HG03457 (cell line): ENCODE data around the gene REST.

Source experiments
- ATAC-seq: cut with Tn5 transposase; IDR thresholded peaks from one replicate; pipeline ENCODE4 v1.9.1; 2021; ENCODE audit warnings: moderate number of reproducible peaks; ENCODE audit not compliant: unreplicated experiment

Gene REST

DNA sequence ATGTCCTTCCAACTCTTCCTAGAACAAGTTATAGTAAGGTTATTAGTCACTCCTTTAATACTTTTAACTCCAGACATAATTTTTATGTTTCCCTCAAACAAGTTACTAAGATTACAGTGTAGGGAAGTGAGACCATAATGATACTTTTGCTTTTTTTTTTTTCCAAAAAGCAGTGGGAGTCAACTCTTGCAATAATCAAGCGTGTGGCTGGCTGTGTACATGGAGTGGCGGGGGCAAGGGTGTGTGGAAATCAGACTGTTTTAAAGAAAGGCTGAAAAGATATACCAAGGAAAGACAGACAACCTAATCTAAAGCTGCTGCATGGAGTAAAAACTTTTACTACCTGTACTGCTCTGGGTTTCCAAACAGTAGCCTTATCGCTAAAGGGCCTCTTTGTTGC is 65.6 kb downstream of the REST start:
- ATAC-seq: no peak

DNA sequence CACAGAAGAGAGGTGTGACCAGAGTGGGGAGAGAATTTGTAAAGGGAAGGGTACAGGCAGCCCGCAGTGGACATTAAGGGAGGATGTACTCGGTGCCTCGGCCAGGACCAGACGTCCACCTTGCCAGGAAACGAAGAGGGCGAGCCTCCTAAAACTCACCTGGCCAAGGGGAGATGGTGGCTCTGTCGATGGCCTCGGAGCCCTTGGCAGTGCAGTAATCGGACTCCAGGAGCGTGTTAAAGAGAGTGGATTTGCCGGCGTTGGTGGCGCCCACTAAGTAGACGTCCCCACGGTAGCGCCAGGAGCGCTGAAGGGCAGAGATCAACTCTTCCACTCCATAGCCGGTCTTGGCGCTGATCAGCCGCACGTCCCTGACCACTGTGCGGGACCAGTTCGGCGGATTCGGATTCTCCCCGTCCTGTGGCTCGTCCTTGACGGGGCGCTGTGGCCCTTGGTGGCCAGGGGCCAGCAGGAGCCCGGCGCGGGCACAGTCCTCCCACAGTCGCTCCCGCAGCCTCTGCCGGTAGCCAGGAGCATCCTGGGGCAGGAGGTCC is 68.7 kb downstream of the REST start:
- no peak for ATAC-seq

DNA sequence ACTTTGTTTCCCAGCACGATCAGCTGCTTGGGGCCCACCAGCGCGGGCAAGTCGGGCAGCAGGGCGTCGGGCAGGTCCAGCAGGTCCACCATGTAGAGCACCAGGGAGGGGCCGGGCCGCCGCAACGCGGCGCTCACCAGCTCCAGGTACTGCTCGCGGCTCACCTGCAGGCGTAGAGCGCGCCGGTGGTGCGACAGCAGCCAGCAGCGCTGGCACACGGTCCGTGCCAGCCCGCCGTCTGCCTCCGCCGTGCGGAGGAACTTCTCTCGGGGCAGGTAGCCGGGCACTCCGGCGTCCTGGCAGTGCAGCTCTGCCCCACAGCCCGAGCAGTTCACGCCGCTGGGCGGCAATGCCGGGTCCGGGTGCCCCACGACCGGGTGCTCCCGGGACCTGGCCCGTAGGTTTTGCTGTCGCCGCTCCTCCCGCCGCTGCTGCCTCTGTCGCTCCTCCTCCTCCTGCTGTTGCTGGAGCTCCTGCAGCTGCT is 69.2 kb downstream of the REST start:
- ATAC-seq: peak; percentile 17

- ATAC-seq: peak; percentile 79
Observed at GRCh38 chr4:56977321-56978012, 69.8 kb downstream of the REST start, which contains the start of gene NOA1. Gene NOA1, minus strand, starts transcription at chr4:56977606. Its CDS starts 21 bp downstream, at chr4:56977585.

- ATAC-seq: peak; percentile 43
Observed at GRCh38 chr4:56978750-56979303, 71.1 kb downstream of the REST start, which contains the start of gene POLR2B. Gene POLR2B, plus strand, starts transcription at chr4:56978896. Its CDS starts 90 bp downstream, at chr4:56978986.

GRCh38 chr4:56979421-56980072 is 71.8 kb downstream of the REST start:
- no peak for ATAC-seq

DNA sequence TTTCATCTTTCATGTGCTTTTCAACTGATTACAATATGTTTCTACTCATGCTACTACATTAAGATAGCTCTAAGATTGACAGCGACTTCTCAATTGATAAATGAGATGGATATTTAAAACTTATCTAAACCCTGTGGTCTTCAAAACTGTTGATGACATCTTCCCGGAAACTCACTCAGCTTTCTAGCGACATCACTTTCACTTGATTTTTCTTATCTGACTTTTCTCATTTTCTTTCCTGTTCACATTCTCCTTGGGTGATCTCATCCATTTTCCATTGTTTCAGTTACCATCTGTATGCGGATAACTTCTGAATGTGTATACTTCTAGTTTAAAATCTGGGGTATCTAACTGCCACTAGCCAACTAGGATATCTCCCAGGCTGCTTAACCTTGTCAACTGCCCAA is 74.1 kb downstream of the REST start:
- ATAC-seq: no peak

DNA sequence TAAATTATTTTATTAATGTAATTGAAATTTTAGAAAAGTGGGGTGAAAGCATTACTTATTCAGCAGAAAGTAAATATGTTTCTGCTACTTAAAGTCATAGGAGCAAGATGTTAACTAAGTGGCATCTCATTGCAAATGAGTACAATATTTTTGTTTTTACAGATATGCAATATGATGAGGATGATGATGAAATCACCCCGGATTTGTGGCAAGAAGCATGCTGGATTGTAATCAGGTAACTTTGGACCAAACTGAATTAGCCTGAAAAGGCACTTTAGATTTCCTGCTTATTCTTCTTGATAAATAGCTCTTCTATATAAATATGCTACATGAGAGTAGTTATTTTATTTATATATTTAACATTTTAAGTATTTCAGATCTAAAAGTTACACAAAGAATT is 78.5 kb downstream of the REST start:
- ATAC-seq: no peak

DNA sequence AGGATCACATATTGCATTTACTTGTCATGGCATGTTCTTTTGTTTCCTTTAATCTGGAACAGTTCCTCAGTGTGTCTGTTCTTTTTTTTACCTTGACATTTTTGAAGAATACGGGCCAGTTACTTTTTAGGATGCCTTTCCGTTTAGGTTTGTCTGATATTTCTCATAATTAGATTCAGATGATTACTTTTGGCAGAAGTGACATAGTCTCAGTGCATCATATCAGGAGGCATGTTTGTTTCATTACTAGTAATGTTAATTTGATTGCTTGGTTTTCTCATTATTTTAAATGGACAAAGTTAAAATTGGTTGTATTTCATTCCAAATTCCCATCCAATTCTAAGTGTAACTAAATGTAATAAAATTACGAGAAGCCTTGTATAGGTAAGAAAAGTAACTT is 79.3 kb downstream of the REST start:
- ATAC-seq: no peak

GRCh38 chr4:56990109-56990905 is 82.6 kb downstream of the REST start:
- no peak for ATAC-seq

GRCh38 chr4:56995525-56995924 is 87.8 kb downstream of the REST start:
- ATAC-seq: no peak

DNA sequence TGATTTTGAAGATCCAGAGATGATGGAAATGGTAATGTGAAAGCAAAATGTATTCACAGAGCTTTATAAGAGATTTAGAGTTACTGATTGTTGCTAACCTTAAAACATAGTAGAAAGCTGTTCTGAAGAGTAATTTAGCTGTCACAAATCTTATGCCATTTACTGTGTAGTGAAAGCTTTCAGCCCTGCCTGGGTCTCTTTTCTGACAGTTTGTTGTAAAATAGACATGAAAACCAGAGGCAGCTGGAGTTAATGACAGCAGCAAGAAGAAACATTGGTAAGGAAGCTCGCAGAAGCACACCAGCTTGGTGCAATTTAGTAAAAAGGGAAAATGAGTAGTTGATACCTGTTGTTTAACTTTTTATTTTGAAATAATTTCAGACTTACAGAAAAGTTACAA is 92.1 kb downstream of the REST start:
- no peak for ATAC-seq

- no peak for ATAC-seq
Observed at GRCh38 chr4:57013543-57014120, 105.9 kb downstream of the REST start.
